HG03378 (cell line): ENCODE data around the gene ALX4.

Source experiments
- ATAC-seq: cut with Tn5 transposase; IDR thresholded peaks from one replicate; pipeline ENCODE4 v1.9.1; 2021; ENCODE audit warnings: mild to moderate bottlenecking, moderate library complexity; ENCODE audit not compliant: unreplicated experiment

The ALX4 gene

DNA sequence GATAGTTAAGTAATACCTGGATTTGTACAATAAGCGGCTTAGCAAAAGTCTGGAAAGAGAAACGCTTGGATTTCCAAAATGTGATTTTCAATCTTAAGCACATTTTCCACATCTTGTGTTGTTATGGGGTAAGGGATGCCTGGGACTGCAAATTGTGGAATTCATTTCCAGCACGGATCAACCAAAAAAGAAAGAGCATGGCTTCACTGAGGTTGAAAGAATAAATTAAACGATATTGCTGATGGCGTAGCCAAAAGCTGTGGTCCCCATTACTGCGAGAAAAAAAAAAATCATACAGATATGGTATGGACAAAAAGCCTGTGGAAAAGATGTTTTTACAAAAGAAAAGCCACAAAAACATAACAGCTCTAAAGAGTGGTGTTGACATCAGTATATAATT is 26.0 kb upstream of the ALX4 start:
- no peak for ATAC-seq

GRCh38 chr11:44335052-44335760 is 25.3 kb upstream of the ALX4 start:
- ATAC-seq = no peak

DNA sequence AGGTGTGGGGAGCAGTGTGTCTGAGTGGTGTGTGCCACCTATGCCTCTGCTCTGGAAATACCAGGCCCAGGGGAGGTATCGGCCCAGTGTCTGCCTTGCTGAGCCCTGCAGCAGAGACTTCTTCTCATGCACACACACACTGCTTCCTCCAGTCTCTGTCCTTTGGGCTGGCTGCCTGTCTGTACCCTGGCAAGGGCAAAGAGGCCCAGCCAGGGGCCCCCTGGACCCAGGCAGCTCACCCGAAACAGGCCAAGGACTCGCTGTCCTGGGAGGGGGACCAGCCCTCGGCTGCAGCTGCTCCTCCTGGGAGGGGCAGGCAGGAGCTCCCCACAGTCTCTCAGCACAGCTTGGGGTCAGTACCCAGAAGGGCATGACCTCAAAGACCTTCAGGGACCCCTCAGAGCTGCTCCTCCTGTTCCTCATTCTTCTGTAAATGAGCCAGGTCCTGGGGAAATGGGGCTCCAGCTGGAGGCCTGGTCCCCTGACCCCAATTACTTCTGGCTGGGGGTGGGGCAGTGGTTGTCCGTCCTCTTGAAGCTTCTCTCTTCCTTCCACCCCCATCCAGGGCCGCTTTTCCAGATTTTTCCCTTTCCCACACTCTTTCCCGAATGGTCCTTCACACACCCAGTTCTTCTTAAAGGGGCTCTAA is 24.5 kb upstream of the ALX4 start:
- ATAC-seq = no peak

DNA sequence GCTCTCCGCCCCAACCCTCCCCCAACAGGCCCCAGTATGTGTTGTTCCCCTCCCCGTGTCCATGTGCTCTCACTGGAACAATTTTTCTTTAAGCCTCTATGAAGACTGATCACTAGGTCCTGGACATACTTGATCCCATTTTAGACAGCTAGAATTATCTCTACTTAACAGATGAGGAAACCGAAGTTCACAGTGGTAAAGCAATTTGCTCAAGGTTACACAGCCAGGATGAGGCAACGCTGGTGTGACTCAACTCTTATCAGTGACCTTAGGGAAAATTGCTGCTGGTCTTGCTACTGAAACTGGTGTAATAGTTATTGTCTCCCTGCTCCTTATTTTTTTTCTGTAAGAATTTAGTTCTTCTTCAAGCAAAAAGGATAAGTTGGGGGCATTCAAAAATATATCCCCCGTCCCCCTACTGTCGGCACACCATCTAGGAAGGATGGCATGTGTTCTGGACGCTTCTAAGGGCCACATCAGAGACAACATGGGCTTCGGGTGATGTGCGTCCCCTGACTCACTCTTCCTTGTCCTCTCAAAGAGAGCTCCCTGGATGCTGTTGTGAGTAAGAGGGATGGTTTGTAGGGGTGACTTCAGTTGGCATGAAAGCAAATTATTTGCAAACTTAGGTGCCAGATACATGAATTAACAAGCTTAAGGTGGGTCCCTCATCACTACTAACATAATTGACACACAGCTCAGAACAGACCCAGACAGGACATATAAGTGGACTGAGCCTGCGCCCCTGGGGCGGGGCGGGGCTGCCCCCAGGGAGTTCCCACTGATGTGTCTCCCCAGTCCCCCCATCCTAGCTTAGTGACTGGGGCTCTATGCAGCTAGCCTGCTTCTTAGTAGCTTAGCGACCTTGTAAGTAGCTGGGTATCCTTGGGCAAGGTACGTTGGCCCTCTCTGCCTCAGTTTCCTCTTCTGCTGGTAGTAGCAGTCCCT is 23.6 kb upstream of the ALX4 start:
- no peak for ATAC-seq

- ATAC-seq = no peak
Observed at GRCh38 chr11:44332665-44333064, 22.7 kb upstream of the ALX4 start.

- ATAC-seq = no peak
Observed at GRCh38 chr11:44329472-44330230, 19.7 kb upstream of the ALX4 start.

- ATAC-seq = no peak
Observed at GRCh38 chr11:44328138-44328660, 18.3 kb upstream of the ALX4 start.

DNA sequence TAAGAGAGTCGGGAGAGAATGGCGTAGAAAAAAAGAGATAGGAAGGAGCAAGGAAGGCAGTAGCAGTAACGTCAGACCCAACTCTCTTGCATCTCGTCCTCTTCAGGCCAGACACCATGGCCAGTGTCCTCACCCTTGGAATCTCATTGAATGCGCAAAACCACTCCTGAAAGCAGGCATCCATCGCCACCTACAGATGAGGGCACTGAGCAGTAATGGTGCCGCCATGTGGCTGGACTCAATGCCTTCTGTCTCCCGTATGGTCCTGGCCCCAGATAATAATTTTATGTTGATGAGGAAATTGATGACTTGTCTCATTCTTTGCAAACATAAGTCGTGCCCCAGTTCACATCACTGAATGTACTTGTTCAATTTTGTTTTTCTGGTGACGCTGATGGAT is 17.8 kb upstream of the ALX4 start:
- ATAC-seq = no peak

- ATAC-seq = no peak
Observed at GRCh38 chr11:44326615-44327475, 16.9 kb upstream of the ALX4 start.

DNA sequence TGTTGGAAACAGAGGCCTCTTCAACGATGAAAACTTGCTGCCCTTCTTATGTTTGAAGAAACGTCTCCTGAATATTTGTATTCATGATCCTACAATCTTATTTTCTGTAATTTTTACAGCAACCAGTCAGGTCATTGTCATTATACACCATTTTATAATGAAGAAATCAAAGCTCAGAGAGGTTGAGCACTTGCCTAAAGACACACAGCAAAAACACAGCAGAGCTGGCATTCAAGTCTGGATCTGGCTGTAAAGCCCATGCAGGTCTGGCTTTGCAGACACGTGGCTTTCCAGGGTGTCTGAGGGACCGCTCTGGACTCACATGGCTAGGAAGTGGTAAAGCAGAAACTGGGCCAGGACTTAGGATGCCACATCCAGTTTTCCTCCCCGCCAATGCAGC is 15.8 kb upstream of the ALX4 start:
- ATAC-seq = no peak

DNA sequence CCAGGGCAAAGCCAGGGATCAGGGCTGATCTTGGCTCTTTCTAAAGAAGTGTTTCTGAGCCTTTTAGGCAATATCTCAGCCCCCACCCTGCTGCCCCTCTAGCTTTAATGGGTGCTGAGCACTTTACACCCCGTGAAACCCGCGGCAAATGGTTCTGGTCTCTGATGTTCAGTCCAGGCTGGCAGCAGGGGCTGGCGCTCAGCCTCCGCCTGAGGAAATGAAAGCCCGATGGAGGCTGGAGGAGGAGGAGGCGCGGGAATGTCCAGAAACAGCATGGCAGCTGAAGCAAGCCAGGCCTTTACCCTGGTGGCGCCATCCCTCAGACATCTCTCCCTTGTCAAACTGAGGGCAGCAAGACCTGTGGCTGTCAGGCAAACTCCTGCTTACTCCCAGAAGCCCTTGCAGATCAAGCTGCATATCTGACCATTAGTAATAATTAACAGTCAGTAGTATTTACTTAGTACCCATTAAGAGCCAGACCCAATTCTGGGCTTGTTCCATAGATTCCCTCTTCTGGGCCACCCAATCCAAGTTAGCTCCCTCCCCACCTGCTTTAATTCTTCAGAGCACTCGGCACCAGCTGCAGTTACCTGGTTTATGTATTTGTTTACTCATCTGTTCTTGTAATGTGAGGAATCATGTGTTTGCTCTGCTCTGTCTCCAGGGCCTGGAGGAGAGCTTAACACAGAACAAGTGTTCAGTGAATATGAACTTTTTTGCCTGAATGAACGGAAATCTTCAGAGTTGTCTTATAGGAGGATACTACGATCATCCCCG is 15.0 kb upstream of the ALX4 start:
- no peak for ATAC-seq

- ATAC-seq = no peak
Observed at GRCh38 chr11:44324222-44324621, 14.3 kb upstream of the ALX4 start.

GRCh38 chr11:44322243-44322642 is 12.3 kb upstream of the ALX4 start:
- no peak for ATAC-seq

DNA sequence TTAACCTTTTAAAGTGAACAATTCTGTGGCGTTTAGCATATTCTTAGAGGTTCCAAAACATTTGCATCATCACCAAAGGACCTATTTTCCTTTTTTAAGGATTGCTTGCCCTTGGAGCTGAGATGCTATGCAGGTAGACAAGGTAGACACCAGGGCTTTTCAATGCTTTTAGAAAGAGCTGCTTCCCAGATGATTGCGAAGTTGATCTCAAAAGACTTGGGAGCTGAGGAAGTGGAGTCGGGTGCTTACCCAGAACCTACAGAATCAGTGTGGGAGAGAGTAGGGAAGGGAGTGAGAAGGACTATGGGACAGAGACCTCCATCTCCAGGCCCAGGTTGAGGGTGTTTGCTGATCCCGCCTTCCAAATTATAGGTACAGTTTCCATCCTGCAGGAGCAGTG is 11.1 kb upstream of the ALX4 start:
- no peak for ATAC-seq

GRCh38 chr11:44320289-44320973 is 10.5 kb upstream of the ALX4 start:
- ATAC-seq = no peak

DNA sequence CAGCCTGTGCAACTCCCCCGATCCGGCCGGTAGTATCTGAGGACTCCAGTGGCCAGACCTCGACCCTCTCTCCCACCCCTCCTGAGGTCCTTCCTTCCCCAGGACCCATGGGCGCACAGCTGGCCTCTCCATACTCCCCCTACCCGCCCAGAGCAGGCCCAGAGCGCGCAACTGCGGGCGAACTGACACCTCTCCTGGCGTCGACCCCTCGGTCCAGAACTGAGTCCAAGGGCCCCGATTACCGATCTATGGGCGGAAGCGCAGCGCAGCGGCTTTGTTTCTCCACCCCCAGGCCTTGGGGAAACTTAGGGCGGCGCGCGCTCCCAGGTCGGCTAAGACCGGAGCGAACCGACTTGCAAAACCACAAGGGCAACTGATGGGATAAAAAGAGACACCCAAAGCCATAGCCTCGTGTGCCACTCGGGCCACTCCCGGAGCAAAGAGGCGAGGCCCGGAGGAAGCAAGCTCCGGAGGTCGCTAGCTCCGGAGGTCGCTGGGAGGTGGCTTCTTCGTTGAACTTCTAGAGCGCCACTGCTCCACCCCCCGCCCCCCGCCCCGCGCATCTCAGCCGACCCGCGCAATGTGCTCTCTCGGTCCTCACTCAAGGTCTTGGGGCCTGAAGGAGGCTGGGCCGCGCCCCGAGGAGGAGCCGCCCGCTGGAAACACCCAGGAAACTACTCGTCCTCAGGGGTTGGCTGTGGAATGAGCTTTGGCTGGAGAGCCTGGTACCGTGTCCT is 9.8 kb upstream of the ALX4 start:
- no peak for ATAC-seq

DNA sequence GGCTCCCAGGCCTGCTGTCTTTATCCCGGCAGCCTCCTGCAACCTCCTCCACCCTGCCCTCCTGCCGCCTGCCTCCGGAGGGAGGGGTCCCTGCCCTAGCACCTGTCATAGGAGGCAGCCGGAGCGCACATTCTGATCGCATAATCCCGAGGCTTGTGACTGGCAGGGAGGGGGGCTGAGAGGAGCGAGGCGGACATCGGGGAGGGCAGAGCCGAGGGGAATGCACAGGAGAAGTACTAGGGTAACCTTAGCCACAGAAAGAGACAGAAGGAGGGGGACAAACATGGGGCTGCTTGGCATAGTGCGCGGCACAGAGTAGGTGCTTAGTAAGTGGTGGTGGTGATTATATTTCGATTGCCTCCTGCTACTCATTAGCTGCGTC is 9.2 kb upstream of the ALX4 start:
- ATAC-seq = no peak

GRCh38 chr11:44318369-44318768 is 8.4 kb upstream of the ALX4 start:
- ATAC-seq = no peak
